HG03097 (cell line): Measurements from ENCODE around the gene ELFN1.

Experiments
- ATAC-seq: cut with Tn5 transposase; IDR thresholded peaks from one replicate; pipeline ENCODE4 v1.9.1; 2021; ENCODE audit not compliant: unreplicated experiment, low FRiP score

The ELFN1 gene

DNA sequence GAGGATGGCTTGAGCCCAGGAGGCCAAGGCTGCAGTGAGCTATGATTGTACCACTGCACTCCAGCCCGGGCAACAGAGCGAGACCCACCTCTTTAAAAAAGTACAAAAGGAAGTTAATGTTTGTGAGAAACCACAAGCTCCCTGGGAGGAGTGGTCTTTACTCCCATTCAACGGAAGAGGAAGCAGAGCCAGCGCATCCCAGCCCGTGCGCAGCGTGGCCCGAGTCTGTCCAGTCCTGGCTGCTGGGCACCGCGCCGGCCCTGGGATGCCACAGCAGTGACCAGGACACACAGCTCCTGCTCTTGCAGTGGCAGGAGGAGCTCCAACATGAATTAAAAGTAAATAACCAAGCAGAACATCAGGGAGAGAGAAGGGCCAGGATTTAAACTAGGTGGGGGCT, 68.4 kb downstream of the ELFN1 start:
- no peak for ATAC-seq

DNA sequence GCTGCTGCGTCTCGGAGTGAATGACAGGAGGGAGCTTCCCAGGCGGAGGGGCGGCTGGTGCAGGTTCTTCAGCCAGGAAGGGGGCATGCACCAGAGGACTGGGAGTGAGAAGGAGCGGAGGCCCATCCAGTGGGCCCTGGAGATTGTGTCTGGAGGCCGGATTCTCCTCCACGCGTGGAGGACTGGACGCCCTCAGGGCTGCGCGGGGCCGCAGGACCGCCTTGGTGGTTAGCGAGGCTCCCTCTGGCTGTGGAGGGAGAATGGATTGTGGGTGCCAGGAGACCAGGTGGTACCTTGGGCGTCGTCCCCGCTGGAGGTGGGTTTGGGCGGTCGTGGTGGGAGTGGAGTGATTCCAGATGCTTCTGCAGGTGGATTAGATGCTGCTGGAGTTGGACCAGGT, 68.9 kb downstream of the ELFN1 start:
- no peak for ATAC-seq

DNA sequence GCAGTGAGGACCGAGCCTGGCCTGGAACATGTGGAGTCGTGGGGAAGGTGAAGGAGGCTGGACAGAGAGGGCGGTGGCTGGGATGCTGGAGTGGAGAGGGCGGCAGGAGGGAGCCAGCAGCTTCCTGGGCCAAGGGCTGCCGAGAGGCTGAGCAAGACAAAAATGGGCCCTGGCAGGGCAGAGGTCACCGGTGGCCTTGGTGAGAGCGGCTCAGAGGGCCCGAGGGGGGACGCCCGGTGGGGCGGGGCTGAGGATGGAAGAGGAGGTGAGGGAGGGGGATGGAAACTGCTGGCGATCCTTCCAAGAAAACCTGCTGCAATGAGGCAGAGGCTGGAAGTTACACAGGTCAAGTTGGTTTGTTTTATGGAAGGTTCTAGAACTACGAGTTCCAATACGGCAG, 69.5 kb downstream of the ELFN1 start:
- no peak for ATAC-seq

DNA sequence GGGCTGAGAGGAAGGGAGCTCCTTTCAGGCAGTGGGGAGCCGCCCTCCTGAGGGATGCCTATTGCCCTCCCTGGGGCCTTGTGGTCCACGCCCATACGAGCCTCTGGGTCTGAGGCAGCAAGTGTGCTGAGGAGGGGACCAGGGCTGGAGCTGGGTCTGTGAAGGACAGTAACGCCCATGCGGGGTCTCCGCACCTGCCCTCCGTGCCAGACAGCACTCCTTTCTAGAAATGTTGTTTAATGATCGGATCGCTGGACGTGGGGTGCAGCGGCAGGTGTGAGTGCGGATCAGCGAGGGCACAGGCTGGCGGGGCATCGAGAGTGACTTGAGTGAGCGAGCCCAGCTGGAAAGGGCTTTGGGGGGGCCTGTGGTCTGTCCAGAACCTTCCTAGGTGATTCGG, 70.1 kb downstream of the ELFN1 start:
- no peak for ATAC-seq

DNA sequence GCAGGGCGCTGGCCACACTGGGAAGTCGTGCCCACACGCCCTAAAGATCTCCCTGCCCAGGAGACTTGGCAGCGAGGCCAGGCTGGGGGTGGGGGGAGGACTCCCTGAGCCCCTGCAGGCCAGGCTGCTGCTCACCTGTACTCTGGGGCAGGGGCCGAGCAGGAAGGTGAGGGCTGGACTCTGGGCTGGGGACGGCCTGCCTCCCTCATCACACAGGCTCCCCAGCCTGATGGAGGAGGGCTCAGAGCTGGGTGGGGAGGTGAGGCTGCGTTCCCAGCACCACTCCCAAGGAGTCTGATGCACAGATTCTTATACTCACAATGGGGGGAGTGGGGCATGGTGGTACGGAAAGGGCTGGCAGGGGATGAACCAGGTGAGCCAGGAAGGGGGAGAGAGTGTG, 71.2 kb downstream of the ELFN1 start:
- no peak for ATAC-seq

DNA sequence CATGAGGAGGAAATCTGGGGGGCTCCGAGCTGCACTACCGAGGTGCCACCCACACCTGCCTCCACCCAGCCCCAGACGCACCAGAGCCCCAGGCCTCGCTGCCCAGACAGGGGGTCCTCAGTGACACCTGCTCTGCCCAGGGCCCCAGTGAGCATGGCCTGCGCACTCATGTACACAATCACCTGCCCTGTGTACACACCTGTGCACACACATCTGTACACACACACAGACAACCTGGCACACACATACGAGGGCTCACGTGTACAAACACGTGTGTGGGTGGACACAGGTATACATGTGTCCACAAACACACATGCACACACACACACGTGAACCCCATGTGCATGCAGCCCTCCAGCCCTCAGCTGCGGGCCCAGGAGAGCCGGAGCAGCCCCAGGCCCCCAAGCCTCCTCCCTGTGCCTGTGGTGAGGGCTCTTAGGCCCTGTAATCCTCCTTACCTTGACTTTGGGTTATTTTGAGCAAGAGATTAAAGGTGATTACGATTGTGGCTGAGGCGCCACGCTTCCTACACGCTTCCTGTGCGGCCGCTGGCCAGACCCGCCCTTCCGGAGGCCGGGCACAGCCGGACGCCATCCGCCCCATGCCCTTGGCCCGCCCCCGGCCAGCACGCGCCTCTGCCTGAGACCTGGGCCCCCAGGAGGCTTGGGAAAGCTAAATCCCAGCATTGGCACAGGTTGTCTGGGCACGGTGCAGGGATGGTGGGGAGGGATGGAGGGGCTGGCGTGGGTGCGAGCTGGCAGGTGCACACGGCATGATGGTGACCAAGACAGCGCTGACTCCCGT, 71.9 kb downstream of the ELFN1 start:
- no peak for ATAC-seq

DNA sequence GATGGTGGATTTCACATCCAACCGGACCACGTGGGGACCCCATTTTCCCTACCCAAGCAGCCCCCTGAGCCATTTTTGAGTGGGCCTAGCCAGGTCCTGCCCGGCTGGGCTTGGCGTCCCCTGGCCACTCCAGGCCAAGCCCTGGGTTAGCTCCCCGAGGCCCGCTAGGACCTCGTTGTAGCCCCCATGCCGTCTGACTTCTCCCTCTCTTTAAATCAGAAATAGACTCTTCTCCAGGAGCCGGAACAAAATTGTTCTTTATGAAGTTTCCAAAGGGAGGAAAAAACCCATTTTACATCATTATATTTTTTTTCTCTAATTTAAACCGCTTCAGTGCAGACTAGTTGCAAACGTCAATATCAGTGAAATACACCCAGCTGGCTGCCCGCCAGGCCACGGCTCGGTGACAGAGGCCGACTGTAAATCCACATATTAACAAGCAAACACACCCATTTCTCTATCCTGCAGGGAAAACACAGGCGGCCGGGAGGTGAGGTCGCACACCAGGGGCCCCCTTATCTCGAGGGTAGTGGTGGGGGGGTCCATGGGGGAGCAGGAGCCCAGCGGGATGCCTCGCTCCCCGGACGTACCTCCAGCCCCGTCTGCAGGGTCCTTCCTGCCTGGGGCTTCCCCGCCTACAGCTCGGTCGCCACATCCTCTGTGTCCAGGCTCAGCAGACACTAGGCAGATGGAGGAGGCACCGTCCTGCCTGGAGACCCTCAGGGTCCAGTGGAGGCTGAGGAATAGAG, 72.7 kb downstream of the ELFN1 start:
- no peak for ATAC-seq

DNA sequence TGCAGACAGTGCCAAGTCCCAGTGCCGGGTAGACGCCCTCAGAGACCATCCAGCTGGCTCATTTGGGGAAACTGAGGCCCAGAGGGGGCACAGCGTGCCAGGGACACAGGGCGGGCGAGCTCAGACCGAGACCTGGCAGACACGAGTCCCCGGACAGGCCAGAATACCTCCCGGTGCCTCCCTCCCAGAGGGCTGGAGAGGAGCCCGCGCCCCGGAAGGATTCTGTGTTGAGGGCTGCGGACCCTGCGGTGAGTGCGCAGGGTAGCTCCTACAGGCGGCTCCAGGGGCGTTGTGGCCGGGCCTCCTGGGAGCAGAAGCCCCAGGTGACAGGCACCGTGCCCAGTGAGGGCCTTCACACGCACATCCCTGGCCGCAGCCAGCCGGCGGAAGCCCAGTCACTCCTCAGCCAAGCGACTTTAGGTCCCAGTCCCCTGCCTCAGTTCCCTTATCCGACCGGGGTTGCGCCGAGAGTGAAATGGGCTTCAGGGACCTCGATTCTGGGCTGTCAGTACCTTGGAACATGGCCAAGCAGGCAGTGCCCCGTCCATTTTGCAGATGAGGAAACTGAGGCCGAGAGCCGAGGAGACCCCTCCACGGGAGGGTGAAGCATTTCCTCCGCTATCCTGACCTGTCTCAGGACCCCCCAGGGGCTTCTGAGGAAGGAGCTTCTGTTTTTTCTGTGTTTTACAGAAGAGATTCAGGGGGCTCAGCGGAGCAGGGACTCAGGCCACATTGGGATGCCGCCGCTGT, 73.6 kb downstream of the ELFN1 start:
- ATAC-seq = no peak

DNA sequence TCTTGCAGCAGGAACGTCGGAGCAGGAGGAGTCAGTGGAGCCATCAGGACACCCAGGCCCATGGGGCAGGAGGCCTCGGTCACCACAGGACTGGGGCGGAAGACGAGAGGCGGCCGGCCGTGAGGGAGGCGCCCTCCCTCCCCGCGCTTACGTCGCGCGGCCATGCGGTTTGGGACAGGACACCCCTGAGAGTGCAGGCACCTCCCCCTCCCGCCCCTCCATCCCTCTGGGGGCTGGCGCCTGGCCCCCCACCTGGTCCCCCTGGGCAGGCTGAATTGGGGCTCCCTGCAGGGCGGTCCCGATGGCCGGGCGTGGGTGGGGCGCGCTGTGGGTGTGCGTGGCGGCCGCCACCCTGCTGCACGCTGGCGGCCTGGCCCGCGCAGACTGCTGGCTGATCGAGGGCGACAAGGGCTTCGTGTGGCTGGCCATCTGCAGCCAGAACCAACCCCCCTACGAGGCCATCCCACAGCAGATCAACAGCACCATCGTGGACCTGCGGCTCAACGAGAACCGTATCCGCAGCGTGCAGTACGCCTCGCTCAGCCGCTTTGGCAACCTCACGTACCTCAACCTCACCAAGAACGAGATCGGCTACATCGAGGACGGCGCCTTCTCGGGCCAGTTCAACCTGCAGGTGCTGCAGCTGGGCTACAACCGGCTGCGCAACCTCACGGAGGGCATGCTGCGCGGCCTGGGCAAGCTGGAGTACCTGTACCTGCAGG, 74.4 kb downstream of the ELFN1 start:
- ATAC-seq = no peak

DNA sequence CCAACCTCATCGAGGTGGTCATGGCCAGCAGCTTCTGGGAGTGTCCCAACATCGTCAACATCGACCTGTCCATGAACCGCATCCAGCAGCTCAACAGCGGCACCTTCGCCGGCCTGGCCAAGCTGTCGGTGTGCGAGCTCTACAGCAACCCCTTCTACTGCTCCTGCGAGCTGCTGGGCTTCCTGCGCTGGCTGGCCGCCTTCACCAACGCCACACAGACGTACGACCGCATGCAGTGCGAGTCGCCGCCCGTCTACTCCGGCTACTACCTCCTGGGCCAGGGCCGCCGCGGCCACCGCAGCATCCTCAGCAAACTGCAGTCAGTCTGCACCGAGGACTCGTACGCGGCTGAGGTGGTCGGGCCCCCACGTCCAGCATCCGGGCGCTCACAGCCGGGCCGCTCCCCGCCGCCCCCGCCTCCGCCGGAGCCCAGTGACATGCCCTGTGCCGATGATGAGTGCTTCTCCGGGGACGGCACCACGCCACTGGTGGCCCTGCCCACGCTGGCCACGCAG, 75.0 kb downstream of the ELFN1 start:
- no peak for ATAC-seq

DNA sequence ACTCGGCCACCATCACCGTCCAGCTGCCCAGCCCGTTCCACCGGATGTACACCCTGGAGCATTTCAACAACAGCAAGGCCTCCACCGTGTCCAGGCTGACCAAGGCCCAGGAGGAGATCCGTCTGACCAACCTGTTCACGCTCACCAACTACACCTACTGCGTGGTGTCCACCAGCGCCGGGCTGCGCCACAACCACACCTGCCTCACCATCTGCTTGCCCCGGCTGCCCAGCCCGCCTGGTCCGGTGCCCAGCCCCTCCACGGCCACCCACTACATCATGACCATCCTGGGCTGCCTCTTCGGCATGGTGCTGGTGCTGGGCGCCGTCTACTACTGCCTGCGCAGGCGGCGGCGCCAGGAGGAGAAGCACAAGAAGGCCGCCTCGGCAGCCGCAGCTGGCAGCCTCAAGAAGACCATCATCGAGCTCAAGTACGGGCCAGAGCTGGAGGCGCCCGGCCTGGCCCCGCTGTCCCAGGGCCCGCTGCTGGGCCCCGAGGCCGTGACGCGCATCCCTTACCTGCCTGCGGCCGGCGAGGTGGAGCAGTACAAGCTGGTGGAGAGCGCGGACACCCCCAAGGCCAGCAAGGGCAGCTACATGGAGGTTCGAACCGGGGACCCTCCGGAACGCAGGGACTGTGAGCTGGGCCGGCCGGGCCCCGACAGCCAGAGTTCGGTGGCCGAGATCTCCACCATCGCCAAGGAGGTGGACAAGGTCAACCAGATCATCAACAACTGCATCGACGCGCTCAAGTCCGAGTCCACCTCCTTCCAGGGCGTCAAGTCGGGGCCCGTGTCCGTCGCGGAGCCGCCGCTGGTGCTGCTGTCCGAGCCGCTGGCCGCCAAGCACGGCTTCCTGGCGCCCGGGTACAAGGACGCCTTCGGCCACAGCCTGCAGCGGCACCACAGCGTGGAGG, 75.8 kb downstream of the ELFN1 start:
- ATAC-seq = no peak

DNA sequence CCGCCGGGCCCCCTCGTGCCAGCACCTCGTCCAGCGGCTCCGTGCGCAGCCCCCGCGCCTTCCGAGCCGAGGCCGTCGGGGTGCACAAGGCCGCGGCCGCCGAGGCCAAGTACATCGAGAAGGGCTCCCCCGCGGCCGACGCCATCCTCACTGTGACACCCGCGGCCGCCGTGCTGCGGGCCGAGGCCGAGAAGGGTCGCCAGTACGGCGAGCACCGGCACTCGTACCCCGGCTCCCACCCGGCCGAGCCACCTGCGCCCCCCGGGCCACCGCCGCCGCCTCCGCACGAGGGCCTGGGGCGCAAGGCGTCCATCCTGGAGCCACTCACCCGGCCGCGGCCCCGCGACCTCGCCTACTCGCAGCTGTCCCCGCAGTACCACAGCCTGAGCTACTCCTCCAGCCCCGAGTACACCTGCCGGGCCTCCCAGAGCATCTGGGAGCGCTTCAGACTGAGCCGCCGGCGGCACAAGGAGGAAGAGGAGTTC, 76.5 kb downstream of the ELFN1 start:
- ATAC-seq = no peak

DNA sequence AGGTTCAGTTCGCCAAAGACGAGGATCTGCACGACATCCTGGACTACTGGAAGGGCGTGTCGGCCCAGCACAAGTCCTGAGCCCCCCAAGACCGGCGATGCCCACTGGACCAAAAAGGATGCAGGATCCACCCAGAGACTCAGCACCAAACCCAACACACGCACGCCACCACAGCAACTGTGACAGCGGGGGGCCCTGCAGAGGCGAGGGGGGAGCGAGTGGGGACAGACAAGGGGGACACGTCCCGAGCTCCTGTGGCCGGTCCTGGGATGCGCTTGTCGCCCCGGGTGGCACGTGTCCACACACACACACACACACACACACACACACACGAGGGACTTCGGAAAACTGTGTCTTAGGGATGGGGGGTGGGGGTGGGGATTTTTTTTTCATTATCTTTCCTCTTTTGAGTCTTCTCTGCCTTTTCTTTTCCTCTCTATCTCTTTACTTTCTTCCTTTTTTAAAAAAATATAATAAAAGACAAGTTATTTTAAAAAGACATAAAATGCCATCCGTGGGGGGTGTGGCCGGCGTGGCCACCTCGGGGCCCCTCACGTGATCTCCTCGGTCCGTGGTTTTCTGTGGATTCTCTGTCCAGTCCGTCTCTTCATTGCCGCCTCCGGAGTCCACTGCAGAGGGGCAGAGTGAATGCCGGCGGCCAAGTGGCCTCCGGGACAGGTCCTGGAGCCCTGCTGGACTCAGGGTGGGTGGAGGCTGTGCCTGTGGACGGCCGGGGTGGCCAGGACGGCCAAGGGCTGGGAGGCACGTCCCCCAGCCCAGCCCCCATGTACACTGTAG, 77.1 kb downstream of the ELFN1 start:
- no peak for ATAC-seq

DNA sequence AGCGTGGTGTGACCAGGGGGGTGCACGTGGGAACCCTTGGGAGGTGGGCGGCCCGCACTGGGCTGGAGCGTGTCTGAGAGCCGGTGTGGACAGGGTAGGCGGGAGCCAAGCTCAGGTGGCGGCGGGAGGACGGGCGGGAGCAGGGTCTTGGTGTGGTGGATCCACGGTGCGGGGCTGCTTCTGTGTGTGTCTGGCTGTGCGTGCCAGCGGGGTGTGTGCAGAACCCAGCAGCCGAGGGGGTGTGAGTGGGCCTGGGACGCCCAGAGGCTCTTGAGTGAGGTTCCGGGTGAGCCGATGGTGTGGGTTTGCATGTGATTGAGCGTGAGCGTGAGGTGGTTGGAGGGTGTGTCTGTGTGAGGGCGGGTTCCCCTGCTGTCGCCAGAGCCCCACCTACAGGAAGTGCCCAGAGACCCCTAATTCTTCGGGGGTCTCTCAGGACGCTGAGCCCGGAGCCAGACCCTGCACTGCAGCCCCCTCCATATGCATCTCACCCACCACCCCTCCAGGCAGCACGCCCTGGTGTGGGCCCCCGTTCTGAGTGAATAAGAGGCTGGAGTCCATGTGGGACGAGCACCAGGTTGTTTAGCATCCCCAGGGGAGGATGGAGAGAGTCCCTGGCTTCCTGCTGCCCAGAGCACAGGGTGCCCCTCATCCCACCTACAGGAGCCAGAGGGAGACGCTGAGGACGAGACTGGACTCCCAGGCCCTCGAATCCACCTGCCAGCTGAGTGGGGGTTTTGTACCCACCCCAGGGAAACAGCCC, 78.2 kb downstream of the ELFN1 start:
- ATAC-seq = no peak

DNA sequence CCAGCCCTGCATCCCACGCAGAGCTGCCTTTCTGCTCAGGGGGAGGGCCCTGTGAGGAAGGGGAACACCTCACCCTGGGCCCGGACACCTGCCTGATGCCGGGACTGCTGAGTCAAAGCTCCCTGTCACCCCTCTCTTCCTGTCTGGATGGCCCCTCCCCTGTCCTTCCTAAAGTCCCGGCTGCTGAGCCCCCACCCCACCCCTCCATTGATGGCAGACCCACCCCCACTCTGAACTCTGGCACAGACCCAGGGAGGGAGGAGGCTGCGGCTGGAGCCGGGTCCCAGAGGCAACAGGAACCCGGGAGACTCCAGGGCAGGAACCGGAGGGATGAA, 78.7 kb downstream of the ELFN1 start:
- no peak for ATAC-seq

DNA sequence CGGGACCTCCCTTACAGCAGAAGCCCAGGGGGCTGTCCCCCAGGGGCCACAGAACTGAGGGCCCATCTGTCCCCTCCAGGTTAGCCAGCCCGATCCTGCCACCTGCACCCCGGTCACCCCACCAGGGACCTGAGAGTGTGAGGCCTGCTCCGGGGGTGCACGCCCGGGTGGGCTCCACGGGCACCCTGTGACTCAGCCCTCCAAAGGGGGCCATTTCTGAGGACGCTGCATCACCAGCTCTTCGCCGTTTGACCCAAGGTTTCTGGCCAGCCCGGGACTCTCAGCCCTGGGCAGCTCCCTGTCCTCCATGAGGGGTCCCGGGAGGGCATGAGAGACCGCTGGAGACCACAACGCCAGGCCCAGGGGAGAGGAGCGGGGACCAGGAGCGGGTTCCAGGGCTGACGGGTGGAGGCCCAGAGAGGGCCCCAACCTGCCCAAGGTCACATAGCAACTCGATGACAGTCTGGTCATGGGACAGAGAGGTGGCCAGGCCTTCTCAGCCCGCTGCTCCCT, 79.3 kb downstream of the ELFN1 start:
- ATAC-seq = no peak

DNA sequence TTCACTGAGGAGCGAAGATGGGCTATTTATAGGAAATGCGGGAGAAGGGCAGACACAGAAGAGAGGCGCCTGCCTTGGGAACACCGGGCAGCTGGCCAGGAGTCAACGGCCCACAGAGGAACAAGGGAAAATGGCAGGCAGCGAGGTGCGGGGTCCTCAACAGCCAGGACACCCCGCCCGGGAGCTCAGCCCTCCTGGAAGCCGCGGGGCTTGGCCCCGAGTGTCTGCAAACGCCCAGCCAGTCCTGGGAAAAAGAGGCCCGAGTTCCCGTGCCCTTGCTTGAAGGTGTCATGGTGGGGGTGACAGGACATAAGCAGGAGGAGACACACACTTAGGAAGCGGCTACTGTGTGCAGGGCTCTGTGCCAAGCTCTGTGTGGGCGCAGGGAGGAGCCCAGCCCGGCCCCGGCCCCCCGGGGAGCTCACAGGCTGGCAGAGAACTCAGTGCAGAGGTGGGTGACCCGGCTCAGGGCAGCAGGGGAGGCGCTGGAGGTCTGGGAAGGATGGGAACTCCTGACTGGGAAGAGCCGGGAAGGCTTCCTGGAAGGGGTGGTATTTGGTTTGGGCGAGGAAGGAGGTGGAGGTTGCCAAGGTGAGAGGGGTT, 79.9 kb downstream of the ELFN1 start:
- ATAC-seq = no peak
